Measurements from ENCODE around the gene CEP78.

- TF ChIP-seq, protein P1, sequence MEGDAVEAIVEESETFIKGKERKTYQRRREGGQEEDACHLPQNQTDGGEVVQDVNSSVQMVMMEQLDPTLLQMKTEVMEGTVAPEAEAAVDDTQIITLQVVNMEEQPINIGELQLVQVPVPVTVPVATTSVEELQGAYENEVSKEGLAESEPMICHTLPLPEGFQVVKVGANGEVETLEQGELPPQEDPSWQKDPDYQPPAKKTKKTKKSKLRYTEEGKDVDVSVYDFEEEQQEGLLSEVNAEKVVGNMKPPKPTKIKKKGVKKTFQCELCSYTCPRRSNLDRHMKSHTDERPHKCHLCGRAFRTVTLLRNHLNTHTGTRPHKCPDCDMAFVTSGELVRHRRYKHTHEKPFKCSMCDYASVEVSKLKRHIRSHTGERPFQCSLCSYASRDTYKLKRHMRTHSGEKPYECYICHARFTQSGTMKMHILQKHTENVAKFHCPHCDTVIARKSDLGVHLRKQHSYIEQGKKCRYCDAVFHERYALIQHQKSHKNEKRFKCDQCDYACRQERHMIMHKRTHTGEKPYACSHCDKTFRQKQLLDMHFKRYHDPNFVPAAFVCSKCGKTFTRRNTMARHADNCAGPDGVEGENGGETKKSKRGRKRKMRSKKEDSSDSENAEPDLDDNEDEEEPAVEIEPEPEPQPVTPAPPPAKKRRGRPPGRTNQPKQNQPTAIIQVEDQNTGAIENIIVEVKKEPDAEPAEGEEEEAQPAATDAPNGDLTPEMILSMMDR (IDR thresholded peaks at IDR 0.05): no peak
- TF ChIP-seq POLR2A (IDR thresholded peaks at IDR 0.05): no peak
These were observed 84.3 kb downstream of the CEP78 start for GRCh38 chr9:78320030-78320693.
